Osteoblast (primary cell): ENCODE results near the gene CDKL4. TPM values are rescaled to one million over a fixed set of nuclear protein-coding genes. Genes with fewer than 3 reads are reported as not detected.
"Not testable (repeated sequence)": the region's sequence is repeated elsewhere in the genome, so short reads cannot be mapped to it uniquely, and the experiment has no call there.

Experiments
- DNase-seq: peaks from one replicate; pipeline ENCODE4 v3.0.0; 2011; ENCODE audit warnings: low spot score, mixed read lengths; ENCODE audit not compliant: insufficient read length; ENCODE audit errors: missing footprints
- H2AFZ ChIP-seq: 2 replicates; pipeline ENCODE4 v1.6.0; 2011; ENCODE audit warnings: mild to moderate bottlenecking, low read length
- H3K27ac ChIP-seq: 2 replicates; pipeline ENCODE4 v1.5.1; 2011; ENCODE audit warnings: mild to moderate bottlenecking, low read depth, low read length, moderate library complexity
- H3K27me3 ChIP-seq: 2 replicates; pipeline ENCODE4 v1.6.0; 2012; ENCODE audit warnings: mild to moderate bottlenecking, control low read depth, inconsistent platforms, low read length, moderate library complexity; ENCODE audit not compliant: insufficient read depth
- H3K36me3 ChIP-seq: 2 replicates; pipeline ENCODE4 v1.5.1; 2011; ENCODE audit warnings: mild to moderate bottlenecking, low read length, control low read depth, moderate library complexity; ENCODE audit not compliant: insufficient read depth
- H3K4me1 ChIP-seq: 2 replicates; pipeline ENCODE4 v1.5.1; 2011; ENCODE audit warnings: mild to moderate bottlenecking, low read length, control low read depth, moderate library complexity; ENCODE audit not compliant: insufficient read depth
- H3K4me2 ChIP-seq: 2 replicates; pipeline ENCODE4 v1.6.0; 2011; ENCODE audit warnings: mild to moderate bottlenecking, low read length; ENCODE audit not compliant: insufficient read depth
- H3K4me3 ChIP-seq: fragments of 200-600 bp; sonication (generic); 3 replicates; pipeline ENCODE4 v1.5.1; 2012; ENCODE audit warnings: mild to moderate bottlenecking, low read length, inconsistent platforms; ENCODE audit not compliant: insufficient read depth
- H3K79me2 ChIP-seq: 2 replicates; pipeline ENCODE4 v1.6.0; 2012; ENCODE audit warnings: mild to moderate bottlenecking, low read length, control low read depth, inconsistent platforms; ENCODE audit not compliant: insufficient read depth
- H3K9me3 ChIP-seq: 2 replicates; pipeline ENCODE4 v1.5.1; 2011; ENCODE audit warnings: low read depth, low read length, control low read depth
- H4K20me1 ChIP-seq: 2 replicates; pipeline ENCODE4 v1.6.0; 2012; ENCODE audit warnings: mild to moderate bottlenecking, low read length, control low read depth; ENCODE audit not compliant: insufficient read depth
- CTCF ChIP-seq: IDR thresholded peaks from 2 replicates; pipeline ENCODE4 v1.5.1; 2011; ENCODE audit warnings: mild to moderate bottlenecking, low read depth, low read length, moderate library complexity; ENCODE audit errors: extremely low read depth
- total RNA-seq: library from RNA; depleted of rRNA; stranded (reverse); fragments of >200 nt; gene quantifications from 2 replicates; pipeline ENCODE4 v1.2.3, GENCODE V29; 2012

CDKL4 gene
- total RNA-seq, 1 donor: 2.2 TPM

- H3K4me2 ChIP-seq: no peak overlapping the region
- no peaks in the 10 kb centered on the region for H3K27me3 ChIP-seq
- no peaks in the 10 kb centered on the region for H3K4me1 ChIP-seq
- DNase-seq: no peak
- no peaks in the 10 kb centered on the region for H3K9me3 ChIP-seq
- H3K27ac ChIP-seq: no peak overlapping the region
- no peak overlapping the region for H3K4me3 ChIP-seq
- H4K20me1 ChIP-seq: no peaks in the 10 kb centered on the region
- H2AFZ ChIP-seq: no peak overlapping the region
- TF ChIP-seq CTCF: no peak
- no peaks in the 10 kb centered on the region for H3K36me3 ChIP-seq
- no peaks in the 10 kb centered on the region for H3K79me2 ChIP-seq
Observed at GRCh38 chr2:39174022-39174421, 69.7 kb downstream of the CDKL4 start.

GRCh38 chr2:39172047-39172706 is 71.6 kb downstream of the CDKL4 start:
- H3K4me1 ChIP-seq, H2AFZ ChIP-seq, H3K27ac ChIP-seq, H3K4me2 ChIP-seq, H3K9me3 ChIP-seq, H3K36me3 ChIP-seq, H3K79me2 ChIP-seq, H3K4me3 ChIP-seq, H3K27me3 ChIP-seq, DNase-seq, H4K20me1 ChIP-seq: not testable (repeated sequence)

- TF ChIP-seq CTCF: no peak
- no peak overlapping the region for H3K4me3 ChIP-seq
Observed at GRCh38 chr2:39171621-39172020, 72.1 kb downstream of the CDKL4 start.

GRCh38 chr2:39164089-39164488 is 79.7 kb downstream of the CDKL4 start:
- no peak overlapping the region for H3K4me2 ChIP-seq
- H4K20me1 ChIP-seq: no peaks in the 10 kb centered on the region
- H3K36me3 ChIP-seq: no peaks in the 10 kb centered on the region
- H3K79me2 ChIP-seq: no peaks in the 10 kb centered on the region
- no peak overlapping the region for H3K4me3 ChIP-seq
- H3K27me3 ChIP-seq: no peaks in the 10 kb centered on the region
- H3K27ac ChIP-seq: no peak overlapping the region
- no peak overlapping the region for H2AFZ ChIP-seq
- H3K4me1 ChIP-seq: no peaks in the 10 kb centered on the region
- TF ChIP-seq CTCF: no peak
- H3K9me3 ChIP-seq: no peaks in the 10 kb centered on the region
- DNase-seq: no peak

More at GRCh38 chr2:39171621-39172020, 72.1 kb downstream of the CDKL4 start:
- Histone ChIP-seq H3K4me2 (no peak overlapping the region), H4K20me1 (no peaks in the 10 kb centered on the region), H3K4me1 (no peaks in the 10 kb centered on the region), H3K27ac (no peak overlapping the region), H3K9me3 (no peaks in the 10 kb centered on the region), H3K36me3 (no peaks in the 10 kb centered on the region), H2AFZ (no peak overlapping the region), H3K27me3 (no peaks in the 10 kb centered on the region), H3K79me2 (no peaks in the 10 kb centered on the region)
- no peak for DNase-seq
